CD14-positive monocyte (primary cell): Measurements from ENCODE around the gene SIRPA. TPM values are rescaled to one million over a fixed set of nuclear protein-coding genes. Genes with fewer than 3 reads are reported as not detected.

ENCODE experiments used
- DNase-seq, 3 donors: peaks; one replicate each; pipeline ENCODE4 v3.0.0-alpha.2; 2011 to 2022
- H2AFZ ChIP-seq: 2 replicates; pipeline ENCODE4 v1.6.0; 2012; ENCODE audit warnings: mild to moderate bottlenecking, low read depth, low read length, inconsistent platforms; ENCODE audit not compliant: insufficient read depth, poor library complexity, severe bottlenecking
- H3K27ac ChIP-seq, 2 donors: 1 replicate in 1 of 2; 2 replicates in 1 of 2; pipeline ENCODE4 v1.5.1; 2012 to 2013; ENCODE audit warnings: low read length in 2 of 2, control low read depth in 1 of 2, inconsistent platforms in 1 of 2, low read depth in 1 of 2, mild to moderate bottlenecking in 1 of 2
- H3K27me3 ChIP-seq, 2 donors: one replicate each; pipeline versions ENCODE4 v1.6.0 to v1.6.1; 2011 to 2013; ENCODE audit warnings: low read length in 2 of 2; ENCODE audit not compliant: control insufficient read depth in 2 of 2, insufficient read depth in 2 of 2
- H3K36me3 ChIP-seq, 2 donors: replicated peaks in 1 of 2; 1 replicate in 1 of 2; 2 replicates in 1 of 2; pipeline versions ENCODE4 v1.5.1 to v1.6.1; 2012 to 2013; ENCODE audit warnings: low read length in 2 of 2, control low read depth in 1 of 2, inconsistent platforms in 1 of 2, mild to moderate bottlenecking in 1 of 2; ENCODE audit not compliant: insufficient read depth in 2 of 2, control insufficient read depth in 1 of 2
- H3K4me1 ChIP-seq, 2 donors: 1 replicate in 1 of 2; 2 replicates in 1 of 2; pipeline versions ENCODE4 v1.5.1 to v1.6.1; 2012 to 2013; ENCODE audit warnings: low read length in 2 of 2, control low read depth in 1 of 2, inconsistent platforms in 1 of 2, mild to moderate bottlenecking in 1 of 2, moderate library complexity in 1 of 2; ENCODE audit not compliant: insufficient read depth in 2 of 2, control insufficient read depth in 1 of 2
- H3K4me2 ChIP-seq: replicated peaks from 2 replicates; pipeline ENCODE3; 2012; ENCODE audit warnings: low read length, moderate library complexity, mild to moderate bottlenecking; ENCODE audit not compliant: poor library complexity, severe bottlenecking; ENCODE audit errors: extremely low read depth
- H3K4me3 ChIP-seq, 3 experiments: fragments of 200-600 bp in 1 of 3; sonication (generic) in 1 of 3; replicated peaks in 1 of 3; 1 replicate in 2 of 3; 2 replicates in 1 of 3; pipeline ENCODE4 v1.5.1; 2011 to 2013; ENCODE audit warnings: low read length in 3 of 3, mild to moderate bottlenecking in 3 of 3, control low read depth in 2 of 3, low read depth in 2 of 3, inconsistent platforms in 1 of 3, moderate library complexity in 1 of 3
- H3K79me2 ChIP-seq: 2 replicates; pipeline ENCODE4 v1.6.0; 2012; ENCODE audit warnings: mild to moderate bottlenecking, control low read depth, inconsistent platforms, low read length, moderate library complexity; ENCODE audit not compliant: insufficient read depth
- H3K9ac ChIP-seq: 2 replicates; pipeline ENCODE4 v1.6.0; 2017; ENCODE audit warnings: low read length, mild to moderate bottlenecking; ENCODE audit not compliant: insufficient read depth, poor library complexity, severe bottlenecking
- H3K9me3 ChIP-seq, 2 donors: replicated peaks in 1 of 2; 1 replicate in 1 of 2; 2 replicates in 1 of 2; pipeline versions ENCODE4 v1.5.1 to v1.6.1; 2012 to 2013; ENCODE audit warnings: low read length in 2 of 2, control low read depth in 1 of 2; ENCODE audit not compliant: control insufficient read depth in 1 of 2, insufficient read depth in 1 of 2
- H4K20me1 ChIP-seq: 2 replicates; pipeline ENCODE4 v1.6.0; 2012; ENCODE audit warnings: mild to moderate bottlenecking, low read length, control low read depth, moderate library complexity; ENCODE audit not compliant: insufficient read depth
- H3K27ac Mint-ChIP-seq, 7 donors: one replicate each; pipeline ENCODE4 v1.8.0; 2020; ENCODE audit warnings: mild to moderate bottlenecking in 7 of 7, mixed read lengths in 7 of 7, moderate library complexity in 6 of 7, inconsistent platforms in 2 of 7
- H3K27me3 Mint-ChIP-seq, 3 donors: one replicate each; pipeline ENCODE4 v1.8.0; 2021 to 2022; ENCODE audit warnings: low read depth in 3 of 3, mild to moderate bottlenecking in 3 of 3, mixed read lengths in 3 of 3, moderate library complexity in 3 of 3, inconsistent platforms in 1 of 3
- H3K36me3 Mint-ChIP-seq, 2 donors: one replicate each; pipeline ENCODE4 v1.8.0; 2020; ENCODE audit warnings: mixed read lengths in 2 of 2, inconsistent platforms in 1 of 2, mild to moderate bottlenecking in 1 of 2
- H3K4me1 Mint-ChIP-seq: one replicate; pipeline ENCODE4 v1.8.0; 2020; ENCODE audit warnings: mild to moderate bottlenecking, mixed read lengths
- H3K4me3 Mint-ChIP-seq, 2 donors: one replicate each; pipeline ENCODE4 v1.8.0; 2020; ENCODE audit warnings: mild to moderate bottlenecking in 2 of 2, mixed read lengths in 2 of 2, moderate library complexity in 1 of 2
- H3K9me3 Mint-ChIP-seq, 7 donors: one replicate each; pipeline ENCODE4 v1.8.0; 2020 to 2022; ENCODE audit warnings: mixed read lengths in 7 of 7, mild to moderate bottlenecking in 6 of 7, moderate library complexity in 6 of 7, inconsistent platforms in 2 of 7
- WGBS: methylation state at CpG from one replicate; pipeline ENCODE4 v1.1.5; 2013; ENCODE audit warnings: missing lambda C conversion rate; ENCODE audit not compliant: insufficient coverage; 5-methylcytosine and 5-hydroxymethylcytosine counted together
- intact Hi-C, 2 donors: fragments of 100-400 bp; cut with micrococcal nuclease; formaldehyde crosslinking; loops; one replicate each; pipeline versions ENCODE4 v1.15.0 to v1.15.1; 2023
- polyA plus RNA-seq, 3 donors: library from polyadenylated mRNA; depleted of rRNA in 1 of 3; unstranded in 2 of 3; stranded (reverse) in 1 of 3; fragments of 300-500 nt in 2 of 3; fragments of >200 nt in 1 of 3; fragmentation: Illumina TruSeq in 2 of 3; gene quantifications; 1 replicate in 2 of 3; 2 replicates in 1 of 3; pipeline ENCODE4 v1.2.3, GENCODE V29; 2012 to 2021
- TF ChIP-seq, protein P1 (sequence below): fragments of 200-600 bp; IDR thresholded peaks from one replicate; pipeline ENCODE4 v1.8.0; 2022; ENCODE audit warnings: antibody characterized with exemption, mild to moderate bottlenecking

SIRPA gene
- polyA plus RNA-seq, 3 donors: 28.4 to 126 (median 58.3) TPM

DNA sequence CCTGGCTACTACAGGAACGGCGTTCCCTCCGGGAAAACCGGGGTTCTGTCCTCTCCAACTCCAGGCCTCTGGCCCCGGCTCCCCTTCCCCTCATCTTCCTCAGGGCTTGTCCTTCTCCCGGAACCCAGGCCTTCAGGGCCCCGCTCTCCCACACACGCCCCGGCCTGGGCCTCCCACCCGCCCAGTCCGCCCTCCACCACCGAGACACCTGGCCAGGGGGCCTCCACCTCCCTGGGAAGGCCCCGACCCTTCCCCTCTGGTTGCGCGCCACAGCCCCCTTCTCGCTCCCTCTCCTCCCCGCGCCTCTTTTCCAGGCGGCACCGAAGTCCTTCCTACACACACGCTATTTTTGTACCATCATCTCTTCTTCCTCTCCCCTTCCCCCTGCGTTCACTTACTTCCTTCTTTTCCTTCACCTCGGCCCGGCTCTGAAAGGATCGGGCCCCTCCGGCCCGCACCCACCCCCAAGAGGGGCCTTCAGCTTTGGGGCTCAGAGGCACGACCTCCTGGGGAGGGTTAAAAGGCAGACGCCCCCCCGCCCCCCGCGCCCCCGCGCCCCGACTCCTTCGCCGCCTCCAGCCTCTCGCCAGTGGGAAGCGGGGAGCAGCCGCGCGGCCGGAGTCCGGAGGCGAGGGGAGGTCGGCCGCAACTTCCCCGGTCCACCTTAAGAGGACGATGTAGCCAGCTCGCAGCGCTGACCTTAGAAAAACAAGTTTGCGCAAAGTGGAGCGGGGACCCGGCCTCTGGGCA is 1.3 kb upstream of the SIRPA start:
- Histone ChIP-seq H3K4me1 (peaks cover 60 to 68% of the 10 kb centered on the region in 2 donors), H2AFZ (peak overlapping the region; percentile 22), H3K4me3 (peak overlapping the region; percentile 62 to 100 (median 80)), H3K79me2 (peaks cover 79% of the 10 kb centered on the region), H3K27ac (peak overlapping the region; percentile 72 to 98), H3K36me3 (peaks cover 3 to 19% of the 10 kb centered on the region in 2 donors), H3K4me2 (peak overlapping the region; percentile 99), H3K9ac (peak overlapping the region; percentile 96), H3K9me3 (no peaks in the 10 kb centered on the region), H3K27me3 (no peaks in the 10 kb centered on the region), H4K20me1 (peaks cover 37% of the 10 kb centered on the region)
- TF ChIP-seq, protein P1, sequence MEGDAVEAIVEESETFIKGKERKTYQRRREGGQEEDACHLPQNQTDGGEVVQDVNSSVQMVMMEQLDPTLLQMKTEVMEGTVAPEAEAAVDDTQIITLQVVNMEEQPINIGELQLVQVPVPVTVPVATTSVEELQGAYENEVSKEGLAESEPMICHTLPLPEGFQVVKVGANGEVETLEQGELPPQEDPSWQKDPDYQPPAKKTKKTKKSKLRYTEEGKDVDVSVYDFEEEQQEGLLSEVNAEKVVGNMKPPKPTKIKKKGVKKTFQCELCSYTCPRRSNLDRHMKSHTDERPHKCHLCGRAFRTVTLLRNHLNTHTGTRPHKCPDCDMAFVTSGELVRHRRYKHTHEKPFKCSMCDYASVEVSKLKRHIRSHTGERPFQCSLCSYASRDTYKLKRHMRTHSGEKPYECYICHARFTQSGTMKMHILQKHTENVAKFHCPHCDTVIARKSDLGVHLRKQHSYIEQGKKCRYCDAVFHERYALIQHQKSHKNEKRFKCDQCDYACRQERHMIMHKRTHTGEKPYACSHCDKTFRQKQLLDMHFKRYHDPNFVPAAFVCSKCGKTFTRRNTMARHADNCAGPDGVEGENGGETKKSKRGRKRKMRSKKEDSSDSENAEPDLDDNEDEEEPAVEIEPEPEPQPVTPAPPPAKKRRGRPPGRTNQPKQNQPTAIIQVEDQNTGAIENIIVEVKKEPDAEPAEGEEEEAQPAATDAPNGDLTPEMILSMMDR: no peak
- Mint-ChIP-seq H3K27me3 (peaks cover 0 to 2% (median 0%) of the 10 kb centered on the region in 3 donors), H3K27ac (peak overlapping the region; percentile 88 to 99 (median 95)), H3K4me1 (peaks cover 78% of the 10 kb centered on the region), H3K4me3 (peak overlapping the region; percentile 86 to 95), H3K36me3 (peaks cover 41 to 47% of the 10 kb centered on the region in 2 donors), H3K9me3 (no peaks in the 10 kb centered on the region)
- intact Hi-C loops: loop anchor here (2.0 to 10.0 kb wide), 4 partner anchors 49 to 91 kb away; no protein-coding TSS in a partner anchor
- 1% methylated on average over 42 of the region's 54 CpGs for WGBS
- peak; percentile 75 to 80 (median 75) for DNase-seq

DNA sequence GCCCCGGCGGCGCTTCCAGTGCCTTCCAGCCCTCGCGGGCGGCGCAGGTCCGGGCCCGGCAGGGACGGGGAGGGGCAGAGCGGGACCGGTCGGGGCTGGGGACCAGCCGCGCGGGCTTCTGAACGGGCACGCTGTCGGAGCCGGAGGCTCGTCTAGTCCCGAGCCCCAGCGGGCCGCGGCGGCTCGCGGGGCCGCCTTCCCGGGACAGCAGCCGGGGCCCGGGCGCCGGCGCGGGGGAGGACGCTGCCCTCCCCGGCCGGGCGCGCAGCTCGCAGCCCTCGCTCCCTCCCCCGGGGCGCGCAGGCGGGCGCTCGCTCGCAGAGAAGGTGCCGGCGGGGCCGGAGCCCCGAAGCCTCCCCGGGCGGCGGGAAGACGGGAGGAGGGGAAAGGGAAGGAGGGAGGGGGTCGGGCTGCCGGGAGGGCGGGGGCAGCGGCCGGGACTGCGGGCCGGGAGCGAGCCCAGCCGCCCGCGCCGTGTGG is 696 bp upstream of the SIRPA start:
- H3K27ac Mint-ChIP-seq: peak overlapping the region in 6 of 7 donors; percentile 89 to 99 (median 96)
- H3K9me3 Mint-ChIP-seq: no peaks in the 10 kb centered on the region
- H3K4me1 Mint-ChIP-seq: peaks cover 78% of the 10 kb centered on the region
- no peak for DNase-seq
- Histone ChIP-seq H3K9ac (peak overlapping the region; percentile 96), H2AFZ (no peak overlapping the region), H3K4me3 (peak overlapping the region; percentile 63 to 100 (median 80)), H3K79me2 (peaks cover 85% of the 10 kb centered on the region), H3K27me3 (no peaks in the 10 kb centered on the region), H4K20me1 (peaks cover 41% of the 10 kb centered on the region), H3K27ac (peak overlapping the region; percentile 77 to 98), H3K4me2 (peak overlapping the region; percentile 99), H3K36me3 (peaks cover 7 to 25% of the 10 kb centered on the region in 2 donors), H3K9me3 (no peaks in the 10 kb centered on the region), H3K4me1 (peaks cover 60 to 68% of the 10 kb centered on the region in 2 donors)
- TF ChIP-seq, protein P1: no peak
- intact Hi-C loops: loop anchor here (2.0 to 10.0 kb wide), 4 partner anchors 50 to 92 kb away; no protein-coding TSS in a partner anchor
- H3K36me3 Mint-ChIP-seq: peaks cover 47 to 53% of the 10 kb centered on the region in 2 donors
- under 1% methylated on average over 52 of the region's 70 CpGs for WGBS
- peak overlapping the region; percentile 86 to 95 for H3K4me3 Mint-ChIP-seq
- peaks cover 0 to 2% (median 1%) of the 10 kb centered on the region in 3 donors for H3K27me3 Mint-ChIP-seq
